Measurements from ENCODE around the gene PRXL2B. TPM values are rescaled to one million over a fixed set of nuclear protein-coding genes. Genes with fewer than 3 reads are reported as not detected.
A peak's percentile ranks its signal among the peaks of the same experiment; 100 is the strongest.
"Not testable (repeated sequence)": the region's sequence is repeated elsewhere in the genome, so short reads cannot be mapped to it uniquely, and the experiment has no call there.

Gene PRXL2B
- total RNA-seq, 1 donor from 2014 or later: 15.3 TPM

GRCh38 chr1:2611031-2611501 is 24.5 kb downstream of the PRXL2B start:
- DNase-seq (ENCODE audit: low read depth): peak; percentile 32

- peak; percentile 65 for DNase-seq (ENCODE audit: low read depth)
Measured at GRCh38 chr1:2611621-2612437, 25.3 kb downstream of the PRXL2B start.

GRCh38 chr1:2612591-2613365 is 26.2 kb downstream of the PRXL2B start:
- no peak for DNase-seq (ENCODE audit: low read depth)

DNA sequence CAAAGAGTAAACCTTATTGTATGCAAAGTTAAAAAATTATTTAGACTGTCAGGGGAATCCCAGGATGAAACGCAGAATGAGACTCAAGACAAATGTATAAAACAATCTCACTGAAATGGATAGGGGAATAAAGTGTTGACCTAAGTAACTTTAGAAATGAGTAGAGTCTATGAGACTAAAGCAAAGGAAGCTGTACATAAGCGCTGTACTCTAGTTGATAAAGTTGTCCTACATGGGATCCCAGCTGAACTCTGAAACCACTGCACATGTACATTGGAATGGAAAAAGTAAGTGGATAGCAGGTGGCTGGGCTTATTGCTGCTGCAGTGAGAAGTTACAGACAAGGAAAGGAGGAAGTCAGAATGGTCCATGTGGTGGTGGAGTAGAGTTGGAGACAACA is 27.6 kb downstream of the PRXL2B start:
- DNase-seq (ENCODE audit: low read depth): no peak

DNA sequence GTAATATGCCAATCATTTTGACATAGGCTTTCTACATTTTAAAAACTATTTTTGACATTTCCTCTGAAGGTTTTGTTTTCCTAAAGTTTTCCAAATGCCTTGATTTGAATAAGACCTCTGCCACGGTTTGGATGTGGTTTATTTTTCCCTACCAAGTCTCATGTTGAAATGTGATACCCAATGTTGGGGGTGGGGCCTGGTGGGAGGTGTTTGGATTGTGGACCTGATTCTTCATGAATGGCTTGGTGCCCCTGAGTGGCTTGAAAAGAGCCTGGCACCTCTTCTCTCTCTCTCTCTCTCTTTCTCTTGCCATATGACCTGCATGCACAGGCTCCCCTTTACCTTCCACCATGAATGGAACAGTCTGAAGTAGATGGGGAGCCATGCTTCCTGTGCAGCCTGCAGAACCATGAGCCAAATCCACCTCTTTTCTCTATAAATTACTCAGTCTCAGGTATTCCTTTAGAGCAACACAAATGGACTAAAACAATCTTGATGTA is 31.4 kb downstream of the PRXL2B start:
- no peak for DNase-seq (ENCODE audit: low read depth)

DNA sequence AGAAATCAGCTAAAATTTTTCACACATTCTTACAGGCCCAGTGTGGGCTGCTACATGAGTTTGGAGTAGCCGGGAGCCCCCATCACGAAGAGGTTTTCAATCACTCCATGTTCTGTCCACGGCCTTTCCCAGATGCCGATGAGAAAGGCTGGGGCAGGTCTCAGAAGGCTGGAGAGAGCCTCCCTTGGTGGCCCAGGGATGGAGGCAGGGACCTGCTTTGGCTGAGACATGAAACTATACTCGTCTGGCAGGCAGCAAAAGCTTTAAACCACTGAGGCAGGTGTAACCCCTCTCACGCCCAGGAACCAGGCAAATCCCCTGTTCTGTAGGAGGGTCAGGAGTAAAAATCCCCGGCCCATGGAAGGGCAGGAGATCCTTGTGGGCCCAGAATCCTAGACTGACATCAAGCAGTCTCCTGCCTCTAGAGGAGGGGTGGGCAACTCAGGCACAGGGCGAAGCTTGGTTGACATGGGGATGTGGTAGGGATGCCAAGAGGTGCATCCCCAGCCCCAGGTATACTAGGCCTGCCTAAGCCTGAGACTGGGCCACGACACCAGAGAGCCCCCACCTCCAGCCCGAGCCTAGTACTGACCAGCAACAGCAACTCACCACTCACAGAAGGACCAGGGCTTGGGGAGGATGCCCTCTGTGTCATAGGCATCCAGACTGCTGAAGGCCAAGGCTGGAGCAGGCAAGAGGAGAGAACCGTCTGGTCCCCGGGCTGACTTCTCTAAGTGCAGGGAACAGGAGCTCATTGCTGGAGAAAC is 37.2 kb downstream of the PRXL2B start:
- DNase-seq (ENCODE audit: low read depth): no peak

DNA sequence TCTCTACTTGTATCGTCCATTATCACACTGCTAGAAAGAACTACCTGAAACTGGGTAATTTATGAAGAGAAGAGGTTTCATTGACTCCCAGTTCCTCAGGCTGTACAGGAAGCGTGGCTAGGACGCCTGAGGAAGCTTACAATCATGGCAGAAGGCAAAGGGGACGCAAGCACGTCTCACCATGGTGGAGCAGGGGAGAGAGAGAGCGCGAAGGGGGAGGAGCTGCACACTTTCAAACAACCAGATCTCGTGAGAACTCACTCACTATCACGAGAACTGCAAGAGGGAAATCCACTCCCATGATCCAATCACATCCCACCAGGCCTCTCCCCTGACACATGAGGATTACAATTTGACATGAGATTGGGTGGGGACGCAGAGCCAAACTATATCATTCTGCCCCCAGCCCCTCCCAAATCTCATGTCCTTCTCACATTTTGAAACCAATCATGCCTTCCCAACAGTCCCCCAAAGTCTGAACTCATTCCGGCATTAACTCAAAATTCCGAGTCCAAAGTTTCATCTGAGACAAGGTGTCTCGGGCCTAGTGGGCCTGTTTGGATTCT is 38.2 kb downstream of the PRXL2B start:
- DNase-seq (ENCODE audit: low read depth): no peak

DNA sequence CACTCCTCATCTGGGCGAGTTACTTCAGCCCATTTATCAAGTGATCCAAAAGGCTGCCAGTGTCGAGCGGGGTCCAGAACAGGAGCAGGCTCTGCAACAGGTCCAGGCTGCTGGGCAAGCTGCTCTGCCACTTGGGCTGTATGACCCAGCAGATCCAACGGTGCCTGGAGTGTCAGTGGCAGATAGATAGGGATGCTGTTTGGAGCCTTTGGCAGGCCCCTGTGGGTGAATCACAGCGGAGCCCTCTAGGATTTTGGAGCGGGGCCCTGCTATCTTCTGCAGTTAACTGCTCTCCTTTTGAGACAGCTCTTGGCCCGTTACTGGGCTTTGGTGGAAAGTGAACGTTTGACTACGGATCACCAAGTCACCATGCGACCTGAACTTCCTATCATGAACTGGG is 38.7 kb downstream of the PRXL2B start:
- DNase-seq (ENCODE audit: low read depth): no peak

DNA sequence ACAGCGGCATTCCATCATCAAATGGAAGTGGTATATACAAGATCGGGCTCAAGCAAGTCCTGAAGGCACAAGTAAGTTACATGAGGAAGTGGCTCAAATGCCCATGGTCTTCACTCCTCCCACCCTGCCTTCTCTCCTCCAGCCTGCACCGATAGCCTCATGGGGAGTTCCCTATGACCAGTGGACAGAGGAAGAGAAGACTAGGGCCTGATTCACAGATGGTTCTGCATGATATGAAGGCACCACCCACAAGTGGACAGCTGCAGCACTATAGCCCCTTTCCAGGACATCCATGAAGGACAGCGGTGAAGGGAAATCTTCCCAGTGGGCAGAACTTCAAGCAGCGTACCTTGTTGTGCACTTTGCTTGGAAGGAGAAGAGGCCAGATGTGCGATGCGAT is 39.2 kb downstream of the PRXL2B start:
- not testable (repeated sequence) for DNase-seq (ENCODE audit: low read depth)

GRCh38 chr1:2627746-2628145 is 41.2 kb downstream of the PRXL2B start:
- no peak for DNase-seq (ENCODE audit: low read depth)

GRCh38 chr1:2628191-2628932 is 41.8 kb downstream of the PRXL2B start:
- no peak for DNase-seq (ENCODE audit: low read depth)

GRCh38 chr1:2628933-2629626 is 42.5 kb downstream of the PRXL2B start:
- no peak for DNase-seq (ENCODE audit: low read depth)

- DNase-seq (ENCODE audit: low read depth): no peak
Measured at GRCh38 chr1:2629627-2630497, 43.3 kb downstream of the PRXL2B start.

DNA sequence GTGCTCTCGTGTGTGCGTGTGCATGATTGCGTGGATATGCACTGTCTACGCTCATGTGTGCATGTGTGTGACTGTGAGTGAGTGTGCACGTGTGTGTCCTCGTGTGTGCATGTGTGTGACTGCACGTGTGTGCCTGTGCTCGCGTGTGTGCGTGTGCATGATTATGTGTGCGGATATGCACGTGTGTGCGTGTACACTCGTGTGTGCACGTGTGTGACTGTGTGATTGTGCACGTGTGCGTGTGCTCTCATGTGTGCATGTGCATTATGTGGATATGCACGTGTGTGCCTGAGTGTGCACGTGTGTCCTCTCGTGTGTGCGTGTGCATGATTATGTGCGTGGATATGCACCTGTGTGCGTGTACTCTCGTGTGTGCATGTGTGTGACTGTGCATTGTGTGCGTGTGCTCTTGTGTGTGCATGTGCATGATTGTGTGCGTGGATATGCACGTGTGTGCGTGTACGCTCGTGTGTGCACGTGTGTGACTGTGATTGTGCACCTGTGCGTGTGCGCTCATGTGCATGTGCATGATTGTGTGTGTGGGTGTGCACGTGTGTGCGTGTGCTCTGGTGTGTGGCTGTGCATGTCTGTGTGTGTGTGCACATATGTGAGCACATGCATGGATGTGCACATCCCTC is 44.0 kb downstream of the PRXL2B start:
- no peak for DNase-seq (ENCODE audit: low read depth)

GRCh38 chr1:2631136-2632050 is 44.8 kb downstream of the PRXL2B start:
- DNase-seq (ENCODE audit: low read depth): no peak

DNA sequence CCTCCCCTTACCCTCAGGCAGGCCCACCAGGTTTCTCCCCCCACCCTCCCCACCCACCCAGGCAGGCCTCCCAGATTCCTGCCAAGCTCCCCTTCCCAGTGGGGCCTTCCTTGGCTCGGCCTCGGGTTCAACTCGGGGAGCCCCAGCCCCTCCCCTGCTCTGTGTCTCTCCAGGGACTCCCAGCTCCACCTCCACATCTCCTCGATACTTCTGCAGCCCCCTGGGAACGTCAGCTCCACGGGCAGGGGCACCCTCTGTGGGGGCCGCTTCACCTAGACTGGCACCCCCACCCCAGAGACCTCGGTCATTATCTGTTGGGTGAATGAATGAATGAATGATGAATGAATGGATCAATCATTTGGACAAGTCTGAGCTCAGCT is 45.5 kb downstream of the PRXL2B start:
- DNase-seq (ENCODE audit: low read depth): no peak
